ENCODE measurements around the gene NRXN2. TPM values are rescaled to one million over a fixed set of nuclear protein-coding genes. Genes with fewer than 3 reads are reported as not detected.

The NRXN2 gene
- total and polyA plus RNA-seq, 3 donors from 2014 or later = 32.6 to 46.8 (median 40.1) TPM

DNA sequence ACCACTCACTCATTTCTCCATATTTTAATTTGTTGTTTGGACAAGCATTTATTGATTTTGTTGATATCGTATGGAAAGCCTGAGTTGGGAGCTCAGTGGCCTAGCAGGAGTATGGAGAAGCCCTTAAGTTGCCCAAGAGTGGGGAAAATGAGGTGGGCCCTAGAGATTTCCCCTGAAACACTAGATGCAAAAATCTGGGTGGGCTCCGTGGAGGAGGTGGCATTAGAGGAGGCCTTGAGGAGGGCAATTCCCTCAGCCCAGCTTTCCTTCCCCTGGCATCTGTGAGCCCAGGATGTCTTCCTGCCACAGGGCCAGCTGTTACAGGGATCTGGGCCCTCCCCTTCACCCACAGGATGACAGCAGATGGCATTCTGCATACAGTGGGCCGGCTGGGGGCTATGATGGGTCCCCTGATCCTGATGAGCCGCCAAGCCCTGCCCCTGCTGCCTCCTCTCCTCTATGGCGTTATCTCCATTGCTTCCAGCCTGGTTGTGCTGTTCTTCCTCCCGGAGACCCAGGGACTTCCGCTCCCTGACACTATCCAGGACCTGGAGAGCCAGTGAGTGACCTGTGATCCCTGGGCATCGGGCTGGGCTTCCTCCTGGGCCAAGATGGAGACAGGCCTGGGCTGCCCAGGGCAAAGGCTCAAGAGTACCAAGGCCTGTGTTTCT, 153.6 kb downstream of the NRXN2 start:
- 93 to 95% methylated on average over 4 to 8 of the region's 8 CpGs for WGBS, 2 donors
- Histone ChIP-seq H3K4me3 (no peak overlapping the region), H3K27ac (no peak overlapping the region), H3K36me3 (ENCODE audit: low read depth, missing control alignments) (no peaks in the 10 kb centered on the region), H3K9me3 (no peaks in the 10 kb centered on the region), H3K27me3 (no peaks in the 10 kb centered on the region), H3K4me1 (peaks cover 24% of the 10 kb centered on the region)
- no peak for TF ChIP-seq POLR2A (IDR thresholded peaks at IDR 0.05)
- TF ChIP-seq, protein P1, sequence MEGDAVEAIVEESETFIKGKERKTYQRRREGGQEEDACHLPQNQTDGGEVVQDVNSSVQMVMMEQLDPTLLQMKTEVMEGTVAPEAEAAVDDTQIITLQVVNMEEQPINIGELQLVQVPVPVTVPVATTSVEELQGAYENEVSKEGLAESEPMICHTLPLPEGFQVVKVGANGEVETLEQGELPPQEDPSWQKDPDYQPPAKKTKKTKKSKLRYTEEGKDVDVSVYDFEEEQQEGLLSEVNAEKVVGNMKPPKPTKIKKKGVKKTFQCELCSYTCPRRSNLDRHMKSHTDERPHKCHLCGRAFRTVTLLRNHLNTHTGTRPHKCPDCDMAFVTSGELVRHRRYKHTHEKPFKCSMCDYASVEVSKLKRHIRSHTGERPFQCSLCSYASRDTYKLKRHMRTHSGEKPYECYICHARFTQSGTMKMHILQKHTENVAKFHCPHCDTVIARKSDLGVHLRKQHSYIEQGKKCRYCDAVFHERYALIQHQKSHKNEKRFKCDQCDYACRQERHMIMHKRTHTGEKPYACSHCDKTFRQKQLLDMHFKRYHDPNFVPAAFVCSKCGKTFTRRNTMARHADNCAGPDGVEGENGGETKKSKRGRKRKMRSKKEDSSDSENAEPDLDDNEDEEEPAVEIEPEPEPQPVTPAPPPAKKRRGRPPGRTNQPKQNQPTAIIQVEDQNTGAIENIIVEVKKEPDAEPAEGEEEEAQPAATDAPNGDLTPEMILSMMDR (IDR thresholded peaks at IDR 0.05) = no peak
- intact Hi-C loops (cut with DNase I; ENCODE audit: low total_unique reads) = no loop called here
- DNase-seq = no peak

DNA sequence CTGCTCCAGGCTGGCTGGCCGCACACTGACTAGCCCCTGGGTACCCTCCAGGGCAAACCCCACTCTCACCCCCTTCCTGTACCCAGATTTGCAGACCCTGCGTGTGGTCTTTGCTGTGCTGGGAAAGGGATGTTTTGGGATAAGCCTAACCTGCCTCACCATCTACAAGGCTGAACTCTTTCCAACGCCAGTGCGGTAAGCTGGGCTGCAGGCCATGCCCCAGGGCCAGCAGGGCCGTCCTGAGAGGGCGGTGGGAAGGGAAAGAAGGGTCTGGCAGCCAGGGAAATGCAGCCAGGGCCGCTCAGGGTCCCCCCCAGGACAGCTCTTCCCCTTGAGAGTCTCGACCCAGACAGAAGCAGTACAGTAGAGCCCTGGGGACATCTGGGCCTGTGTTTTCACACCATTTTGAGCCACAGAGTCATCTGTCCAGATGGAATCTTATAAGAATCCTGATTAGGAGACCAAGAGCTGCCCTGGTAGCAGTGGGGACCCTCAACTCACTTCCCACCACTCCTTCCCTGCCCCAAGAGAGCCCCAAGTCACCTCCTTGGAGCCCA, 154.3 kb downstream of the NRXN2 start:
- H3K27me3 ChIP-seq = no peaks in the 10 kb centered on the region
- intact Hi-C loops (cut with DNase I; ENCODE audit: low total_unique reads) = no loop called here
- no peak overlapping the region for H3K27ac ChIP-seq
- H3K4me3 ChIP-seq = peak overlapping the region in 1 of 2 donors; percentile 29
- 72 to 80% methylated on average over 5 to 8 of the region's 8 CpGs for WGBS, 2 donors
- H3K36me3 ChIP-seq (ENCODE audit: low read depth, missing control alignments) = no peaks in the 10 kb centered on the region
- no peak for TF ChIP-seq POLR2A (IDR thresholded peaks at IDR 0.05)
- TF ChIP-seq, protein P1 (IDR thresholded peaks at IDR 0.05) = no peak
- H3K9me3 ChIP-seq = no peaks in the 10 kb centered on the region
- H3K4me1 ChIP-seq = peaks cover 24% of the 10 kb centered on the region
- no peak for DNase-seq

DNA sequence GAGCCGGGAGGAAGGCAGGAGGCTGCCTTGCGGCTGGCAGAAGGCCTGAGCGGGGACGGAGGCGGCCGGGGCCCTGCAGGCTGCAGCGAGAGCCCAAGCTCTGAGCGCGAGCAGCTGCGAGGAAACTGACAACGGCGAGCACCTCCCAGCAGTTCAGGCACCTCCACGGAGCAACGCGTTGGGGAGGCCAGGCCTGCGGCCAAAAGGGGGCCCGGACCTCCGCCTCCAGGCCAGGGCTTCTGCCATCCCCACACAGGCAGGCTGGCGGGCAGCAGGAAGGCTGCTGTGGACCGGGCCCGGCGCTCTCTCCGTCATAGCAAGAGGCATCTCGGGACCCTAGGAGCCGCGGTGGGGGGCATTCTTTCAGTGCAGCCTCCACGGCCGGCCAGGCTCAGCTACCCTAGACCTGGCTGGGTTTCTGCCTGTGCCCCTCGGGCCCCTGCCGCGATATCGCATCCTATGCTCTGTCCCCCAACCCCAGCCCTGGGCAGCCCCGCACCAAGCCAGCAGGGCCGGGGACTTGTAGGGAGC, 154.9 kb downstream of the NRXN2 start:
- H3K9me3 ChIP-seq = no peaks in the 10 kb centered on the region
- no peak for DNase-seq
- peaks cover 24% of the 10 kb centered on the region for H3K4me1 ChIP-seq
- H3K27me3 ChIP-seq = no peaks in the 10 kb centered on the region
- H3K27ac ChIP-seq = no peak overlapping the region
- H3K4me3 ChIP-seq = peak overlapping the region in 1 of 2 donors; percentile 29
- WGBS, 2 donors = 68 to 84% methylated on average over 7 to 34 of the region's 34 CpGs
- TF ChIP-seq, protein P1 (IDR thresholded peaks at IDR 0.05) = no peak
- no peak for TF ChIP-seq POLR2A (IDR thresholded peaks at IDR 0.05)
- H3K36me3 ChIP-seq (ENCODE audit: low read depth, missing control alignments) = no peaks in the 10 kb centered on the region
- intact Hi-C loops (cut with DNase I; ENCODE audit: low total_unique reads) = no loop called here

DNA sequence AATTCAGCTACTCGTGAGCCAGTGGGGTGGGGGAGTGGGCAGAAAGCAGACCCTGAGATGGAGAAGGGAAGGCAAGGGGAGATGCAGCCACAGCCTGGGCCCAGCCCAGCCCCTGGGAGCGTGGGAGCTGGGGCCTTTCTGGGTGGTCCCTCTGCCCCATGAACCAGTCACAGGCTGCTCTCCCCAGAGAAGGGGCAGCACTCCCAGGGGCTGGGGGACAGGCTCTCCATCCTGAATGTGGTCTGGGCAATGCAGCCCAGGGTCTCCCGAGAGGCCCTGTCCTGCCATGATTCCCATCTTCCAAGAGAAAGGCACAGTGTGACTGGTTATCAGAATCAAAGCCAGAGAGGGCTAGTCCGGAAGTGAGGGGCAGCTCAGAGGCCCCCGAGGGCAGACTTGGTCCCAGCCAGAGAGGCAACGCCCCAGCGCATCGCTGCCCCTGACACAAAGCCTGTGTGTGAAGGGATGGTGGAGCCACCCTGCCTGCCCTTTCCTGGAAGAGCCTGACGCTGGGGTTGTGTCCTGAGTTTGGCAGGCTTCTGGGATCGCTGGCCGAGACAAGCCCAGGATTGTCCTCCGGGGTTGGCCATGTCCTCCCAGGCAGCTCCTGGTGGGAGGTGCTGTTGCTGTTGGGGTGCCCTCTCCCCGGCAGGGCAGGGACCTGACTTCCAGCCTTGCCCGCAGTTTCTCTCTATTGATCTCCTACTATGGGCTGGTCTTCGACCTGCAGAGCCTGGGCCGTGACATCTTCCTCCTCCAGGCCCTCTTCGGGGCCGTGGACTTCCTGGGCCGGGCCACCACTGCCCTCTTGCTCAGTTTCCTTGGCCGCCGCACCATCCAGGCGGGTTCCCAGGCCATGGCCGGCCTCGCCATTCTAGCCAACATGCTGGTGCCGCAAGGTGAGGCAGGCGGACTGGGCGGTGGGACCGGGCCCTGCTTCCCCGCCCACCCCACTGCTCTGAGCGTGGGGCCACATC, 155.8 kb downstream of the NRXN2 start:
- Histone ChIP-seq H3K9me3 (no peaks in the 10 kb centered on the region), H3K36me3 (ENCODE audit: low read depth, missing control alignments) (no peaks in the 10 kb centered on the region), H3K27me3 (no peaks in the 10 kb centered on the region), H3K27ac (peak overlapping the region; percentile 61 to 65), H3K4me3 (peak overlapping the region in 1 of 2 donors; percentile 29), H3K4me1 (peaks cover 24% of the 10 kb centered on the region)
- 64 to 68% methylated on average over 11 to 30 of the region's 30 CpGs for WGBS, 2 donors
- no peak for DNase-seq
- intact Hi-C loops (cut with DNase I; ENCODE audit: low total_unique reads) = no loop called here
- TF ChIP-seq, protein P1 (IDR thresholded peaks at IDR 0.05) = no peak
- TF ChIP-seq POLR2A (IDR thresholded peaks at IDR 0.05) = no peak
